HG02943 (cell line): ENCODE data around the gene SCN2B.

Experiments
- ATAC-seq: cut with Tn5 transposase; IDR thresholded peaks from one replicate; pipeline ENCODE4 v1.9.1; 2021; ENCODE audit warnings: mild to moderate bottlenecking, low read depth, moderate library complexity; ENCODE audit not compliant: unreplicated experiment

SCN2B gene

GRCh38 chr11:118175993-118176777 is at the start of gene SCN2B:
Gene SCN2B, minus strand, starts transcription at chr11:118176639. Its CDS starts 208 bp downstream, at chr11:118176431.
- no peak for ATAC-seq

- no peak for ATAC-seq
Measured at GRCh38 chr11:118224511-118225188, 48.2 kb upstream of the SCN2B start, which contains the start of gene JAML. Gene JAML, minus strand, starts transcription at chr11:118225011. Its CDS starts 10,145 bp downstream, at chr11:118214866.

GRCh38 chr11:118223992-118224391 is 47.6 kb upstream of the SCN2B start:
- no peak for ATAC-seq

DNA sequence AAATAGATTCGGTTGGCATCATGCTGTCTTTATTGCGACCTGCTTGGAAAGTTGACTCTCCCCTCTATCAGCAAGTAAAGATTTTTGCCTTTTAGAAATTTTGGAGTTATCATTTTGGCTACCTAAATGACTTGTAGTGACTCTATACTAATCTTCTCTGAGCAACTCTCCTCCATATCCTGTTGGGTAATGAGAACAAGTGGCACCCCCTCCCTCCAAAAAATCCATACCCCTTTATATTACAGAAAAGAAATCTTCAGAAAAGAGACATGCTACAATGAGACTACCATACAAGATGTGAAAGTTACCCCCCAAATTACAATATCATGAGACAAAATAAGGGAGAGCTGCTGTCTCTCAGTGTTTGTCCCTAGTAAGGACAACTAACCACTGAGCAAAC is 47.1 kb upstream of the SCN2B start:
- no peak for ATAC-seq

DNA sequence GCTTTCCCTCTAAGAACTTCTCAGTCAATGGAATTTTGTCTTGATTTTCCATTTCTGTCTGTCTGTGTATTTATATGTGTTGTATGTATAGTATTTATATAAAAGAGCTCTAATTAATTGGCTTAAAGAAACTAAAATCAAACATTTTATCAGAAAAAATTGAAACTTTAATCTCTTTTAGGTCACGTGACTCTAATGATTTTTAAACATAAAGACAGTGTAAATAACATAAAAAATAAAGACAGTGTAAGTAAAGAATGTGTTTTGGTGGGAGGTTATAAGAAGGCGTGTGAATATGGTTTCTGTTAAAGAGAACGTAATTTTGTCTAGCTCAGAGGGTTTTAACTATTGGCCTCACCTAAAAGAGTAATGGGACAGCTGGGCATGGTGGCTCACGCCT is 46.0 kb upstream of the SCN2B start:
- ATAC-seq: no peak

DNA sequence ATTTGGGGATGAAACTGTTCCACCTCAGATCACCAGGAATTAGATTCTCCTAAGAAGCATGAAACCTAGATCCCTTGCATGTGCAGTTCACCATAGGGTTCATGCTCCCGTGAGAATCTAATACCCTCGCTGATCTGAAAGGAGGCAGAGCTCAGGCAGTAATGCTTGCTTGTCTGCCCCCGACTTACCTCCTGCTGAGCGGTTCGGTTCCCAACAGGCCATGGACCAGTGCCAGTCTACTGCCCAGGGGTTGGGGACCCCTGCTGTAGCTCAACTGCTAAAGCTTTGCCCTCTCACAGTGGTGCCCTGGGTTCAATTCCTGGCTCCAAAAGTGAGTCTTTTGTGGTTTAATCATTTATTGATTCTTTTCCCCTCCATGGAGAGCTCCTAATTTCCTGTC is 45.0 kb upstream of the SCN2B start:
- no peak for ATAC-seq

DNA sequence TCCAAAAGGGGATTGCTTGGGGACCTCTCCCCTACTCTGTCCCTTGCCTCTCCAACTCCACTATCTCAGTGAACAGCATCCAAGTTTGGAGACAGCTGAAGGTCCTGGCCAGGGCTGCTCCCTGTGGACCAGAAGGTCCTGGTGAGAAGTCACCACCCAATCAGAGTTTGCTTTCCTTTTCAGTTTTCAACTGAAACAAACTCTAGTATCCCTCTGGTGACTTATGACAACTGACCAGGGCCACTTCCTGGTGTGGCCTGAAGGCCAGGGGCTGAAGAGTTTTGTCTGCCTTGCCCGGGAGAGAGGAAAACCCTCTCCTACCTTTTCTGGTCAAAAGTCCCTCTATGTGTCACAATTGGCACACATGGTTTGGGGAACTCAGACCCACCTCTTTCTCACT is 43.3 kb upstream of the SCN2B start:
- ATAC-seq: no peak

- no peak for ATAC-seq
Measured at GRCh38 chr11:118219244-118219643, 42.8 kb upstream of the SCN2B start.

DNA sequence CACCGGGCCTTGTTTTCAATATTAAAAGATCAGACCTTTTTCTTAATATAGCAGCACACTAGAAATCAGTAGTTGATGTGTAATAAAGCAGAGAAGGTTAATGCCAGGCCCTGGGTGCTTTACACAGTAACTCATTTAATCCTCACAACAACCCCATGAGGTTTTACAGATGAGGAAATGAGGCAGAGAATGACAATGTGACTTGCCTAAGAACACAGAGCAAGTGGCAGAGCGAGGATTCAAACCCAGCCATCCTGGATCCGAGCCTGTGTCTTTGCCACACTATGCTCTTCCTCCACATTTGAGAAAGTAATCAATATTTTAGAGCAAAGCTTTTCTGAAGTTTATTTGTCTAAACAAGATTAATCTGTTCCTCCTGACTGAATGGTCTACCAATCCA is 41.1 kb upstream of the SCN2B start:
- no peak for ATAC-seq

DNA sequence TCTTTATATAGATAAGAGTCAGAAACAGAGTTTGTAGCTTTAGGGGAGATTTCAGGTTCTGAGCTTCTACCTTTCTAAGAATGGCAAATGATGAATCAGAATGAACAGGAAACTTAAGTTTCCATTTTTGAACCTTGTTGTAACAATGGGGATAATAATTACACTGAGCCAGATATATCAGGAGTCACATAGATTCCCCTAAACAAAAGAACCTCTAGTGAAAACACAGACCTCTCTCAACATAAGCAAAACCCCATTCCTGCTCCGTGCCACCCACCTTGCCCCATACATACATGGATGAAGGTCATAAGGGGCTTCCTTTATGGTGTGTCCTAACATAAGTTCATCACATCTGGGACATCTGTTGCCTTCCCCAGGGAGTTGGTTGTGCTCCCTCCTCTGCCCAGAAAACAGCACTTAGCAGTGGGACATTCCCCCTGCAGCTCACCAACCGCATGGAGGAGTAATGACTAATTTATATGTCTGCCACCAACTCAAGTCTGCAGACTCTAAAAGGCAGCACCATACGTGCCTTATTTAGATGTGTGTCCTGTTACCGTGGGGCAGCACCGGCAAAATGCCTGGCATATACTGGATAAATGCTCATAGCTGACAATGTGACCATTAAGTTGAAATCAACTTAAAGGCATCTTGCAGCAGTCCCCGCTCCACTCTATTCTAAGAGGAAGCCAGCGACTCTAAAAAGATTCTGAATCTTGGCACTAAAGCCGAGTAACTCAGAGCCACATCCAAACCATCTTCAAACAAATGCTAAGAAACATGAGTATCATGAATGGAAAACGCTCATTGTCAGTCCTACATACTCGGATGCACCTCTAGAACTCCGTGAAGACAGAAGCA is 40.4 kb upstream of the SCN2B start:
- ATAC-seq: no peak

GRCh38 chr11:118215765-118216164 is 39.3 kb upstream of the SCN2B start:
- ATAC-seq: no peak

DNA sequence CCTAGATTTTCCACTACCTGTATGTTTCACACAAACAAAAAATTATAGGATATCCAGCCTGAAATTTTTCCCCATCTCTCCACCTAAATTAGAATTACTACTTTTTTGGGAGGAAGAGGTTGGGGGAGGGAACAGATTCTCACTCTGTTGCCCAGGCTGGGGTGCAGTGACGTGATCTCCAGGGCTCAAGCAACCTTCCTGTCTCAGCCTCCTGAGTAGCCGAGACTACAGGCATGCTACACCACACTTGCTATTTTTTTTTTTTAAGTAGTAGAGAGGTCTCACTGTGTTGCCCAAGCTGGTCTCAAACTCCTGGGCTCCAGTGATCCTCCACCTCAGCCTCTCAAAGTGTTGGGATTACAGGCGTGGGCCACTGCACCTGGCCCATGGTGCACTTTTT is 38.8 kb upstream of the SCN2B start:
- ATAC-seq: no peak

DNA sequence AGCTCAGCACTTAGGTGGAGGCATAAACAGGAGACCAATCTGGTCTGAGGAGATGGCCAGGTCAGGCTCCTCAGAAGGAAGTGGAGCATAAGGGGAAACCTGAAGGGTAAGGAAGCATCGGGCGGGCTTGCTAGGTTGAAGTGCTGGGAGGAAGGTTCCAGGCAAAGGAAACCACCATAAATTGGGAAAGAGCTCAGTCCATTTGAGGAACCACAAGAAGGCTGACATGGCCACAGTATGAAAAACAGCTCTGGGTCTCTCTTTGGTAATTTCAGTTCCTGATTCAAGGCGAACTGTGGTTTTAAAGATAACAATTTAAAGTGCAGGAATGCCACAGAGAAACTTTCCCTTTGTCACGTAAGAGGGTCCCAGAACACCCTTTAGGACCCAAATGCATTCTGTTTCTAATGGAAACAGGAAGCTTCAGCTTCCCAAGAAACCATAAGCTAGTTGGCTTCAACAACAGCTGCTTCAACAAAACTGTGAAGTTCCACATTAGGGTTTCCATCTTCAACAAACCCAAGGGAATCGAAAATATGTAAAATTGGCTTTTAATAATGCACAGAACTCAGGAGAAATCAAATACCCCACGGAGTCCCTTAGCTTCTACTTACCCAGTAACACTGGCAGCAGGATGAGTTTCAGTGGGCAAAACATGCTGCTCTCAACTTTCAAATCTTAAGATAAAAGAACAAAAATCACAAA is 37.9 kb upstream of the SCN2B start:
- no peak for ATAC-seq

GRCh38 chr11:118213781-118214180 is 37.3 kb upstream of the SCN2B start:
- no peak for ATAC-seq

GRCh38 chr11:118213201-118213600 is 36.8 kb upstream of the SCN2B start:
- no peak for ATAC-seq

DNA sequence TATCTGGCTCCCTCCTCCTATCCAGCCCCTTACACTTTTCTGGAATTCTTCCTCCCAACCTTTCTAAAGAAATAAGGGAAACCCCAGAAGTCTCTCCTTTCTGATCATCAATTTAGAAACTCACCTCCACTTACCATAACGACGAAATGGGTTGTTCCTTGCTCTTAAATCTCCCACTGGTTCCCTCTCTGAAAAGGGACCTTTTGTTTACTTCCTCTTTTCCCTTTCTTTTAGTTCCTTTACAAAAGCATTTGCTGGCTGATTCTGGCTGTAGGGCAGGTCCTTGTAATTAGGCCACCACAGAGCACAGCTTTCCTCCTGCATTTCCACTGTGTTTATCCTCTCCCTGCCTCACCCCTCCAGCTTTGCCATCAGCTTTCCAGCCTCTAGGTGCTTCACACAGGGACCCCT is 36.3 kb upstream of the SCN2B start:
- no peak for ATAC-seq

GRCh38 chr11:118212131-118212725 is 35.8 kb upstream of the SCN2B start:
- ATAC-seq: no peak

DNA sequence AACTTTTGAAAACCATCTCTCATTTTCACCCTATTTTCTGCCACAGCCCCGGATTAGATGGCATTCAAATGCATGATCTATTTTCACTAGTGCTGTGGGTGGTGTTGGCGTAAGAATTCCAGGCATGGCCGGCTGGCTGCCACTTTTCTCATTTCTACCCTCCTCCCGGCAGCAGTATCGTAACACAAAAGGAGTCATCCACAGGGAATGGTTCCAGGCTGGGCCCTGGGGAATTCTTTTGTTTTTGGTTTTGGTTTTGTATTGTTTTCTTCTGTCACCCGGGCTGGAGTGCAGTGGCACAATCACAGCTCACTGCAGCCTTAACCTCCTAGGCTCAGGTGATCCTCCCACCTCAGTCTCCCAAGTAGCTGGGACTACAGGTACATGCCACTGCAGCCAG is 34.6 kb upstream of the SCN2B start:
- ATAC-seq: no peak

DNA sequence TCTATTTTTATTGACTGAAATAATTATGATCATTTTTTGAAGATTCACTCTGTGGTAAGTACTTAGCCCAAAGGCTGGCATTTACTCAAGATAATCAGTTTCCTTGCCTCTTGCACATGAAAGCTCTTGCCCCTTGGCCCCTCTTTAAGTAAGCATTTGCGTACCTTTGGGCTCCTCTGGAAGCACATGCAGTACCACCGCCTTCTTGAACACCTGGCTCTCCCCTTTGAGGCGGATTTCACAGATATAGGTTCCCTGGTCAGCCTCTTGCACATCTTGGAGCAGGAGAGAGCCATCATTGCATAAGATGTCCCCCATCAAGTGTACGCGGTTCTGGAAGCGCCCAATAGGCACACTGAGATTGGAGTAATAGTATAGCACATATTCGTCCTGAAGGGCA is 33.9 kb upstream of the SCN2B start:
- ATAC-seq: no peak

DNA sequence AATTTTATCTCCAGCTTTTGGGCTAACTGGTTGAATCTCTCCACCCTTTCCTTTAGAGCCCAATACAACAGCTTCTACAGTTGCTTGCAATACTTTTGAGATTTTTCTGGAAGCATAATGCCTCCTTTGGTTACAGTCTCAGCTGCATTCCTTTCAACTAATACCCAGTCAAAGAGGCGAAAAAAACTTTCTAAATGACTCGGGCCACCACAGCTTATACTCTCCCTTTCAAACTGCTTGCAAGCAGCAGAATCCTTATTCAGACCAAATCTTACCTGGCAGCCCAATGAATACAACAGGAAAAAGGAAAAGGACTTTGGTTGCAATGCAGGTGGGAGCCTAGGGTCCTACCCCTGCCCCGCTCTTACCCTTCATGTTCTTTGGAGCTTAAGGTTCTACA is 32.6 kb upstream of the SCN2B start:
- no peak for ATAC-seq
